BLaER1 (cell line): ENCODE data around the gene EIF4A2.

Source experiments
- H3K27ac ChIP-seq: shearing (Covaris generic); formaldehyde crosslinking; 2 replicates; pipeline ENCODE4 v1.8.1; 2022
- H3K27me3 ChIP-seq: shearing (Covaris generic); formaldehyde crosslinking; 2 replicates; pipeline ENCODE4 v1.8.1; 2022
- H3K36me3 ChIP-seq: shearing (Covaris generic); formaldehyde crosslinking; 2 replicates; pipeline ENCODE4 v1.8.1; 2022
- H3K4me1 ChIP-seq: shearing (Covaris generic); formaldehyde crosslinking; 2 replicates; pipeline ENCODE4 v1.8.1; 2022
- H3K4me2 ChIP-seq: shearing (Covaris generic); formaldehyde crosslinking; 2 replicates; pipeline ENCODE4 v1.8.1; 2022
- H3K4me3 ChIP-seq: shearing (Covaris generic); formaldehyde crosslinking; 2 replicates; pipeline ENCODE4 v1.8.1; 2022
- H3K9ac ChIP-seq: shearing (Covaris generic); formaldehyde crosslinking; 2 replicates; pipeline ENCODE4 v1.8.1; 2022
- H3K9me3 ChIP-seq: shearing (Covaris generic); formaldehyde crosslinking; 2 replicates; pipeline ENCODE4 v1.8.1; 2022
- H4K20me1 ChIP-seq: shearing (Covaris generic); formaldehyde crosslinking; 2 replicates; pipeline ENCODE4 v1.8.1; 2022
- Cebpa-rat ChIP-seq: shearing (Covaris generic); IDR thresholded peaks from 2 replicates; pipeline ENCODE4 v1.8.1; 2022

Gene EIF4A2

GRCh38 chr3:186759231-186759930 is 24.0 kb upstream of the EIF4A2 start:
- no peaks in the 10 kb centered on the region for H3K36me3 ChIP-seq
- no peaks in the 10 kb centered on the region for H4K20me1 ChIP-seq
- H3K9ac ChIP-seq, result no peak overlapping the region
- no peak overlapping the region for H3K27ac ChIP-seq
- no peaks in the 10 kb centered on the region for H3K9me3 ChIP-seq
- no peak overlapping the region for H3K4me3 ChIP-seq
- no peaks in the 10 kb centered on the region for H3K27me3 ChIP-seq
- no peak overlapping the region for H3K4me2 ChIP-seq
- no peaks in the 10 kb centered on the region for H3K4me1 ChIP-seq
- no peak for TF ChIP-seq Cebpa-rat

- no peaks in the 10 kb centered on the region for H3K9me3 ChIP-seq
- H3K9ac ChIP-seq, result no peak overlapping the region
- no peak overlapping the region for H3K27ac ChIP-seq
- no peak for TF ChIP-seq Cebpa-rat
- H3K4me1 ChIP-seq, result no peaks in the 10 kb centered on the region
- no peak overlapping the region for H3K4me2 ChIP-seq
- no peaks in the 10 kb centered on the region for H3K36me3 ChIP-seq
- H3K4me3 ChIP-seq, result no peak overlapping the region
- no peaks in the 10 kb centered on the region for H3K27me3 ChIP-seq
- no peaks in the 10 kb centered on the region for H4K20me1 ChIP-seq
Observed at GRCh38 chr3:186760141-186760833, 23.1 kb upstream of the EIF4A2 start.

- Histone ChIP-seq H3K27me3 (no peaks in the 10 kb centered on the region), H4K20me1 (no peaks in the 10 kb centered on the region), H3K9ac (no peak overlapping the region), H3K4me2 (no peak overlapping the region), H3K27ac (no peak overlapping the region), H3K9me3 (no peaks in the 10 kb centered on the region), H3K4me3 (no peak overlapping the region), H3K36me3 (no peaks in the 10 kb centered on the region), H3K4me1 (no peaks in the 10 kb centered on the region)
- TF ChIP-seq Cebpa-rat, result no peak
Observed at GRCh38 chr3:186760897-186761447, 22.4 kb upstream of the EIF4A2 start.

- peaks cover 21% of the 10 kb centered on the region for H3K4me1 ChIP-seq
- H3K9ac ChIP-seq, result peak overlapping the region; percentile 85
- no peaks in the 10 kb centered on the region for H4K20me1 ChIP-seq
- H3K27ac ChIP-seq, result peak overlapping the region; percentile 91
- H3K36me3 ChIP-seq, result no peaks in the 10 kb centered on the region
- H3K9me3 ChIP-seq, result no peaks in the 10 kb centered on the region
- H3K4me2 ChIP-seq, result peak overlapping the region; percentile 99
- no peak for TF ChIP-seq Cebpa-rat
- no peaks in the 10 kb centered on the region for H3K27me3 ChIP-seq
- H3K4me3 ChIP-seq, result peak overlapping the region; percentile 72
Observed at GRCh38 chr3:186772281-186772694, 11.1 kb upstream of the EIF4A2 start.

- H3K27me3 ChIP-seq, result no peaks in the 10 kb centered on the region
- no peak for TF ChIP-seq Cebpa-rat
- peak overlapping the region; percentile 91 for H3K27ac ChIP-seq
- H3K4me2 ChIP-seq, result peak overlapping the region; percentile 99
- H3K9me3 ChIP-seq, result no peaks in the 10 kb centered on the region
- H3K9ac ChIP-seq, result peak overlapping the region; percentile 85
- no peaks in the 10 kb centered on the region for H4K20me1 ChIP-seq
- H3K4me3 ChIP-seq, result peak overlapping the region; percentile 72
- H3K36me3 ChIP-seq, result no peaks in the 10 kb centered on the region
- peaks cover 21% of the 10 kb centered on the region for H3K4me1 ChIP-seq
Observed at GRCh38 chr3:186772701-186773417, 10.5 kb upstream of the EIF4A2 start.

- no peak for TF ChIP-seq Cebpa-rat
- peaks cover 21% of the 10 kb centered on the region for H3K4me1 ChIP-seq
- H3K36me3 ChIP-seq, result no peaks in the 10 kb centered on the region
- H3K9me3 ChIP-seq, result no peaks in the 10 kb centered on the region
- no peak overlapping the region for H3K9ac ChIP-seq
- no peak overlapping the region for H3K4me2 ChIP-seq
- H3K4me3 ChIP-seq, result no peak overlapping the region
- no peak overlapping the region for H3K27ac ChIP-seq
- no peaks in the 10 kb centered on the region for H3K27me3 ChIP-seq
- no peaks in the 10 kb centered on the region for H4K20me1 ChIP-seq
Observed at GRCh38 chr3:186775999-186776398, 7.4 kb upstream of the EIF4A2 start.

- Histone ChIP-seq H3K9ac (no peak overlapping the region), H3K4me3 (no peak overlapping the region), H3K27ac (no peak overlapping the region), H3K9me3 (no peaks in the 10 kb centered on the region), H4K20me1 (peaks cover 6% of the 10 kb centered on the region), H3K36me3 (peaks cover 2% of the 10 kb centered on the region), H3K4me2 (no peak overlapping the region), H3K27me3 (no peaks in the 10 kb centered on the region), H3K4me1 (peaks cover 8% of the 10 kb centered on the region)
- no peak for TF ChIP-seq Cebpa-rat
Observed at GRCh38 chr3:186779204-186779603, 4.2 kb upstream of the EIF4A2 start.

- Histone ChIP-seq H3K9ac (peak overlapping the region; percentile 100), H3K27me3 (no peaks in the 10 kb centered on the region), H3K36me3 (peaks cover 36% of the 10 kb centered on the region), H4K20me1 (peaks cover 40% of the 10 kb centered on the region), H3K4me3 (peak overlapping the region; percentile 89), H3K9me3 (no peaks in the 10 kb centered on the region), H3K4me1 (peaks cover 37% of the 10 kb centered on the region), H3K4me2 (peak overlapping the region; percentile 90), H3K27ac (peak overlapping the region; percentile 100)
- no peak for TF ChIP-seq Cebpa-rat
Observed at GRCh38 chr3:186782542-186783057, 777 bp upstream of the EIF4A2 start.

- Histone ChIP-seq H4K20me1 (peaks cover 53% of the 10 kb centered on the region), H3K9me3 (no peaks in the 10 kb centered on the region), H3K9ac (peak overlapping the region; percentile 100), H3K27me3 (no peaks in the 10 kb centered on the region), H3K4me1 (peaks cover 39% of the 10 kb centered on the region), H3K4me2 (peak overlapping the region; percentile 87), H3K4me3 (peak overlapping the region; percentile 89), H3K36me3 (peaks cover 49% of the 10 kb centered on the region), H3K27ac (peak overlapping the region; percentile 100)
- 0 out of 2 replicates have a peak, but pooled peaks have one; percentile 13 for TF ChIP-seq Cebpa-rat
Observed at GRCh38 chr3:186783731-186784515, 546 bp downstream of the EIF4A2 start.
